ENCODE results near the gene NRXN3.

Gene NRXN3

DNA sequence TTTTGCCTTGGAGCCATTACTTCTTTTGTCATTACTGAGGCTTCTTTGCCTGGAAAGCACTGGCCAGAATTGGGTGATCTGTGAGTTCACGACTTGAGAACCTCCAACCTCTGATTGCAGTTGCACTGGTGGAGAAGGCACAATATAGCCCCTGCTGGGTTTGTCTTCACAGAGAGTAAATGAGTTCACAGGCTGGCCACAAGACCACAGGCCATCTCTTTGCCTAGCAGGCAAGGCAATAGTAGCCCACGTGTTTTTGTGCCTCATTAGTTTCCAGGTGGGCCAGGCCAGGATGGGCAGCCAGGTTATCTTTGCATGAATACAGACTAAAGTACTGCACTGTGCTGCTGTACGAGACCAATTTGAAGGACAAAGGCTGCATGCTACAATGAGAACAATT, 468.8 kb downstream of the NRXN3 start:
- no peak for DNase-seq (ENCODE audit: low read depth)

DNA sequence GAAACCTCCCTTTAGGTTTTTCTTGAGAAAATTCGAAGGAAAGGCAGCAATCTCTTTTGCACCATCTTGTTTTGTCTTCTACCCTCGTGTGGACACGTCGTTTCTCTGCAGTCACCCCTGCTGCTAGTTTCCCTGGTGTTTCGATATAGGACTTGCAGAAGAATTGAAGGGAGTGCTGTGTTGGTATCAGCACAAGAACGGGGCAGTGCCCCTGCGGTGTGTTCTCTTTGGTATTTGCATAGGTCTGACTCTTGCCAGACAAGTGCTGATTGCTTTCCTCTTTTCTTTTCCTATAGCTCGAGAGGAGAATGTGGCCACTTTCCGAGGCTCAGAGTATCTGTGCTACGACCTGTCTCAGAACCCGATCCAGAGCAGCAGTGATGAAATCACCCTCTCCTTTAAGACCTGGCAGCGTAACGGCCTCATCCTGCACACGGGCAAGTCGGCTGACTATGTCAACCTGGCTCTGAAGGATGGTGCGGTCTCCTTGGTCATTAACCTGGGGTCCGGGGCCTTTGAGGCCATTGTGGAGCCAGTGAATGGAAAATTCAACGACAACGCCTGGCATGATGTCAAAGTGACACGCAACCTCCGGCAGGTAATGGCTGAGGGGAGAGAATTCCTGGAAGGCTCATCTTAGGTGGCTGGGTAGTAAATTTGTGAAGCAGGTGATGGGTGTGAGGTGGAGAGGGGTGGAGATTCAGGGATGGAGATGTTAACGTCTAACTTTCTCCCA, 474.8 kb downstream of the NRXN3 start:
- DNase-seq (ENCODE audit: low read depth) = no peak

DNA sequence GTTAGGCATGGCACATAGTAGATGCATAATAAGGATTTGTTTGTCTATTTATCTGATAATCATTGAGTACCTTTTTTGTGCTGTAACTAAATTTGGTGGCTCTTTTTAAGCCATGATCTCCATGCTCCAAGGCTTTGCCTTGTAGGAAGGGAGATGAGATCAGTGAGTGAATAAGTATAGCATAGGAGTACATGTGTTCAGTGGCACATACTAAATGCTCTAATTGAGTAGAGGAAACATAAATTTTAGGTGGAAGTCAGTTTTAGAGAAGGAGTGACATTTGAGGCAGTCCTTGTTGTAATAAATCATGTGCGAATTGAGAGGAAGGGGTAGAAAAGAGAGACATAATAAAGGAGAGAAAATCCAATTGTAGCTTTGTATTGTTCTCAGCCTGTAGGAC, 482.6 kb downstream of the NRXN3 start:
- no peak for DNase-seq (ENCODE audit: low read depth)

DNA sequence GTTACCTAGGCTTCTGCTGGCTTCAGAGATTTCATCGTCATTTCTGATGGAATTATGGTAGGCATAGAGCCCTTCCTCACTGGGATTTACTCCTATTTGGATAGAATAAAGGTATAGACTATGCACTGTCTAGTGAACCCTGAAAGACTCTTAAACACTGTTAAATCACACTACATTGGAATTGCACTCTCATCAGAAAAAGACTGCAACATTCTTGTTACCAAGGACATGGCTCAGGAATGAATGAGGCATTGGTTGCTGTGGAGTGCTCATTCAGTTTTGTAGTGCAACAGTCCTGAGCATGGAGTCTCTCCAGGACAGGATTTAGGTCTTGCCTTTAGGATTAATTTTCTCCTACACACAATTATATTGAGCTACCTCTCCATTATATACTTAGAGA, 483.0 kb downstream of the NRXN3 start:
- DNase-seq (ENCODE audit: low read depth) = no peak

DNA sequence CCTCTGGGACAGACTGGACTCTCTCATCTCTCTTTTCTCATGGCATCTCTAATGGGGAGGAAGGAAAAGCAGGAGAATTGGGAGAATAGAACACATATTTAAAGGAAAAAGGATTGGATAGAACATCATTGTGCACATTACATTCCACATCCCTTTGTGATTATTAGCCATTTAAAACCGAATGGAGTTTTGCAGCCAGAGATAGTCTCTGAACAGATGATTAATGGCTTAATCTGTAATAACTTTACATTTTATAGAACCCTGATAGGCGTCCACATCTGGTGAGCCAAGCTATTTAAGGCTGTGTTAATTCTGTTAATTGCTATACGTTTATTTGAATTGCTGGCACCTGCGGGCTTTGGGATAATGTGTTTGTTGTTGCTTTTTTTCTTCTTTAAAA, 487.3 kb downstream of the NRXN3 start:
- DNase-seq (ENCODE audit: low read depth) = no peak

DNA sequence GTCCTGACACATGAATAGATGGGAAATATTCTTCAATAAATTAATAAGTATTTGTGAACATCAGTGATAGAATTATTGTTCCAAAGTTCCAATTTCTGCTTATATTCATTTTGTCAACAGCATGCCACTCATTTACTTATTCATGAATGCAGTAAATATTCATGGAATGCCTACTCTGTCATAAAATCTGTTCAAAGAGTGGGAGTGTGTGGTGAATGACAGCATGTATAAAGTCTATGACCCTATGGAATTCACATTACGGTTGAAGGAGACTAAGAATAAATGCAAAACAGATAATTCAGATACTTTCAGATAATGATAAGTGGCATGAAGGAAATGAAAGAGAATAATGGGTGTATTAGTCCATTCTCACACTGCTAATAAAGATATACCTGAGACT, 494.7 kb downstream of the NRXN3 start:
- no peak for DNase-seq (ENCODE audit: low read depth)

DNA sequence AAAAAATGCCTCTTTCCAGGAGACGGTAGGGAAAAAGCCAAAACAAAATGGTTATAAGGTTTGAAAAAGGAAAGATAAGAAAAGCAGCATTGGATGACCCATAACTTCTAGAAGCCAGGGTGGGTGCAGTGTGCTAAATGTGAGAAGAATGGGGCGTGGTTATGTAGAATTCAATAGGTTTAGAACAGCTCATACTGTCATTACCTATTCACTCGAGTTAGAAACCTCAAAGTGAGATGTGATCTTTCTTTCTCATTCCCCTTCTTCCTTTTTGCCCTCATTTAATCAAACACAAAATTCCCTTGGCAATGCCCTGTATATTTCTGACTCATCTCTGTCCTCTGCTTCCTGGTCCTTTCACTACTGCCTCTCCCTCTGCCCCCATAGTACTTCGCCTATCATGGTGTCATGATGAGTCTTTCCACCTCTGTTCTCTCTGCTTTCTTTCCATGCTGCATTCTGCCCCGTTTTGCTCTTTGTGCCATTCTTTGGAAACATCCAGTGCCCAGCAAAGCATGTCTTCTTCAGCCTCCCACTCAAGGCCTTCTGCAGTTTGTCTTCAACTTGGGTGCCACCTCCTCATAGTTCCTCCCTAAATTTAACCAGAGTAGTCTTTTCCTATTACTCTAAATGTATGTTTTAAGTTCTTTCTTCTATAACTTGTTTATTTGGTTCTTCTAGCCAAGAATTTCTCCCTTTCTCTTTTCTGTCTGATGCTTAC, 496.3 kb downstream of the NRXN3 start:
- no peak for DNase-seq (ENCODE audit: low read depth)

DNA sequence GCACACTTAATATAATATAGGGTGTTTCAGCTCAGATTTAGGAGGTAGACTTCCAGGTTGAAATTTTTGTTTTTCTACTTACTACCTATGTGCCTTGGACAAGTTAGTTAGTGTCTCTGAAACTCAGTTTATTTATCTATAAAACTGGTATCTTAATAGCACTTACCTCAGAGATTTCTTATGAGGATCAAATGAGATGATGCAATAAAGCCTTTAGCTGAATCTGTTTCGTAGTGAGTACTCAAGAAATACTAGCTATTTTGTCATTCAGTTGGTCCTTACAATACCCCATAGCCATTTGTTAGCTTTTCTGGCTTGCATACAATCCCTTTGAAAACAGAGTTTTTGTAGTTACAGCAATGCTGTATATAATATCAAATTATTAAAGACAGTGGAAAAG, 497.0 kb downstream of the NRXN3 start:
- DNase-seq (ENCODE audit: low read depth) = no peak

DNA sequence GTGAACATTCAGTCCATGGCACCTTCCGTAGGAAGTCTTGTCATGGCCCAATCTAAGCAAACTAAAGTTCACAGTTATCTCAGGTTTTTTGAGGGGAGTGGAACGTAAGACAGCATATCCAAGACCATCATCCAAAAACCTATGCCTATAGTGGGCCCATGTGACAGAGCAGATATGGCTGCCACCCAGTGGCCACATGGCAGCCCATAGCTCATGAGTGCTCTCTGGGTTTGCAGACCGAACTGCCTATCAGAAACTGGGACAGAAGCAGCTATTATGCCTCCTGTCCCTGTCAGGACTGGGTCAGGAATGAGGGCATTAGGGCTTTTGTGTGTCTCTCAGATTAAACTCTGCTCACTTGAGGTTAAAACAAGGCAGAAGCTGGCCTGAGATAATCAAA, 503.7 kb downstream of the NRXN3 start:
- DNase-seq (ENCODE audit: low read depth) = no peak

DNA sequence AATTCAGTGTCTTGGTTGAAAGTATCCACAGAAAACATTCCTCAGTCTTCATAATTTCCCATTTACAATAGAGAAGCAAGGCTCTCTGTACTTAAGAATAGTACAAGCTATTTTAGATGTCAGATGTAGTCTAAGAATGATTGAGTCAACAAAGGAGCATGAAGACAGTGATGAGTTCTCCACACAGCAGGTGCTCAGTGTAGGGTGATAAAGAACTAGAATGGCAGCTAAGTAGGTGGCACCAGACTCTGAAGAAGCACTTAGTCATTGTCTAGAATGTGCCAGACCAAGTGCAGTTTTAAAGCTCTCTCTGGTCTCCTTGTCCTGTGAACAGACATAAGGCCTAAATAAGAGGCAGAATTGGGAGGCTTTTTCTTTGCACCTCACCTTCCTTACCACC, 504.6 kb downstream of the NRXN3 start:
- DNase-seq (ENCODE audit: low read depth) = no peak

DNA sequence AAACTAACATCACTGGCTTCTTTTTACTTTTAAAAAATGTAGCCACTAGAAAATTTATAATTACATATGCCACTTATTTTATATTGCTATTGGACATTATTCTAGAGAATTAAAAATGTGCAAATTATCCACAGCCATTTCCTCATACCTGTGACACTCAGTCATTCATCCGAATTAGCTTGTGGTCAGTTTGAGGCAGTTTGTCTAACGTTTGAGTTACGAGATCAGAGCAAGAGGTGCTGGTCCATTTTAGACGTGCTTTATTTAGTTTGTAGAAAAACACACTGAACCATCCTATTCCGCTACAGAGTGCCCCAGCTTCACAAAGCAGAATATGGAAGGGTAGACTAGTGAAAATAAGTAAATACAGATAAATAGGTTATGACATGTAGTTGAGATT, 513.0 kb downstream of the NRXN3 start:
- no peak for DNase-seq (ENCODE audit: low read depth)

DNA sequence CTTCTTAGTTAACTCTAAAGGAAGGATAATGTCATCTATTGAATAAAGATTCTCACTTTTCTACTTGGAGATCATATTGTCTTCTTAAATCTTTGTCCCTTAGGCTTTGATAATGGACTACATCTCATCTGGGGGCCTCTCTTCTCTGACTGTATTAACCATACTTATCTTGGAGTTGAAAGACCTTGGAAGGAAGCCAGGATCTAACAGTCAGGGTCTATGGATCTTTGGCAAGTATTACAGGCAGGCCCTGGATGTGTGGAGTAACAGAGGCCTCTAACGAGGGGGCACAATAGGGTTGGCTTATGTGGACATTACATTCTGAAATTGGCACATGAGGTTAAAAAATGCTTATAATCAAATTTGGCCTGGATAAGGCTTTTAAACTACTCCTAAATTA, 513.8 kb downstream of the NRXN3 start:
- no peak for DNase-seq (ENCODE audit: low read depth)

DNA sequence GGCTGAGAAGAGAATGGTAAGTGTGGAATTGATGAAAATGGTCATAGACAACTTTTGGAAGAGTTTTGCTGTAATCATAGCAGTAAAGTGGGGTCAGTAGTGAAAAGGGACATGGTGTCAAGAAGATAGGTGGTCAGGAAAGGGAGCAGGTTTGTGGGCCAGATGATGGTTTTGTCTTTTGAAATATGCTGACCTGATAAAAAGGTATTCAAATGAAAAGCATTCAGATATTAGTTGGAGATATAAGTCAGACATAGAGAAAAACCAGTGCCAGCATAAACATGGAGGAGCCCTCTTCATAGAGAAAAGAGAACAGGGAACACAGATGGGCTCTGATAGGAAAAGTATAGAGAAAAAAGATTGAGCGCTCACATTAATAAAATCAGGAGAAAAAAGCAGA, 518.3 kb downstream of the NRXN3 start:
- no peak for DNase-seq (ENCODE audit: low read depth)

DNA sequence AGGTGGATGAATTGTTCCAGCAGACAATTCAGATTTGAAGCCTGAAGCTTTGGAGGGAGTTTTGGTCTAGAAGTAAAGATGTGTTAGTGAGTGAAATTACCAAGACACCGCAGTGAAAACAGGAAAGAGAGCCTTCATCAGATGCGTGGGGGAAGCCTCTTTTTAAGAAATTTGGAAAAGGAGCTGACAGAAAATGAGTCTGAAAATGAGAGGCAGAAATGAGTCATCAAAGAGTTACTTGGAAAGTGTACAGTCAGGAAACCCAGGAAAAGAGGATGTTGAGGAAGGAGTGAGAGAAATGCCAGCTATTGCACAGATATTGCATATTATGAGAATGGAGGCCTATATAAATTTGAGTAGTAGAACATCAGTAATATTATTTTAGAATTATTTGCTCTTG, 520.7 kb downstream of the NRXN3 start:
- no peak for DNase-seq (ENCODE audit: low read depth)

DNA sequence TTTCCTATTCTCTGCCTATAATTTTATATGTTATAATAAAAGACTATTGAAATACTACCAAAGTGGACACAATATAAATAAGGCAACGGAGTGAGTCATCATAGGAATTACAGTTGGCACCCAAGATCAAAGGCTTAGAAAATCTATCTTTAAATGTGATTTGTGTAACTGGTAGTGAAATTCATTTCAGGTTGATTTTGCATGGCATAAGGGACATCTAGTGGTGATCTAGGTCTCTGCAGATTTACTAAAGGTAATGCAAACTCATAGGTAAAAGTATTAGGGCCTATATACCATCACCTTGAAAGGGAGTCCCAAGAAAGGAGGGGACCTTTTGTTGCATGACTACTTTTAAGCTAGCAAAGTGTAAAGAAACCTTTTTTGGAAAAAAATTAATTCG, 527.2 kb downstream of the NRXN3 start:
- DNase-seq (ENCODE audit: low read depth) = peak; percentile 21

DNA sequence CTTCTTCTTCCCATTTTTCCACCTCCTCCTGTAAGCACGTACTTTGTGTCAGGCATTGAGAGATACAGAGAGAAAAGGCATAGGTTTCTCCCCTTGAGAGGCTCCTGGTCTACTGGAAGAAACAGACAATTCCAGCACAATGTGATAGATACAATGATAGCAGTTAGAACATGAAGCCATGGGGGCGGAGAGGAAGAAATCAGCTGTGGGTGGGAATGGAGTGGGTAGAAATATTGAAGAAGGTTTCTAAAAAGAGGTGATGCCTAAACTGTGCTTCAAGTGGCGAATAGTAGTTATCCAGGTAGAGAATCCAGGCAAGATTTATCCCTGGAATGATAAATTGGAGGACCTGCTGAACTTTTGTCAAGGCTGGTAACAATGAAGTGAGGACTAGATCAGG, 528.8 kb downstream of the NRXN3 start:
- no peak for DNase-seq (ENCODE audit: low read depth)

DNA sequence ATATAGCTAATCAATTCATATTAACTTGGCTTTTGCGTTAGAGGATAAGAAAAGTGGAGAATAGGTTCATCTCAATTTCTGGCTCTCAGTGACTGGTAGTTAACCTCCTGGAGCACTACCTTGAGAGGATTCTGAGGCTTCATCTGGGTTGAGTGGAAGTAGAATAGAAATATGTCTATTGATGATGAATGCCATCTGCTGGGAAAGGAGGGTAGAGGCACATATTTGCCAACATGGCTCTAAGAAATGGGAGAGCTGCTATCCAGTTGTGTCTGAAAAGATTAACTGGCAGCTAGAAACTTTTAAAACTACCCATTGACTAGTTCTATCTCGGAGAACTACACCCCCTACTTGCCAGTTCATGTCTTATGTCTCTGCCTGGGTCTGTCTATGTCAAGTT, 530.1 kb downstream of the NRXN3 start:
- DNase-seq (ENCODE audit: low read depth) = no peak

DNA sequence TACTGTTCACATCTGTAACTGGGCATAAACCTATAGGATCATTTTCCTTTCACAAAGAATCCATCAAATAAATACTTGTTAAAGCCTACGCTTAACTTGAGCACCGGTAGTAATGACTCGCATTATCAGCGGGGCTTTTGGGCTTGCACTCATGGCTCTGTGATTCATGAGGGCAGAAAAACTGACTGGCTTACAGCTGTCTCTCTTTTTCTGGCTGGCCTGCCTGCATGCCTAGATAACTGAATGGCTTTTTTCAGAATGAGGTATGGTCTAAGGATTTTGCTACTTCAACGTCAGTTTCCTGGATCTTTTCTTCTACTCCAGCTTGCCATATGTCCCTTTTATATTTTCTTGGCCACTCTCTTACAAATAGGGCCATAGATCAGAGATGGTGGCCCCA, 531.1 kb downstream of the NRXN3 start:
- peak; percentile 10 for DNase-seq (ENCODE audit: low read depth)

DNA sequence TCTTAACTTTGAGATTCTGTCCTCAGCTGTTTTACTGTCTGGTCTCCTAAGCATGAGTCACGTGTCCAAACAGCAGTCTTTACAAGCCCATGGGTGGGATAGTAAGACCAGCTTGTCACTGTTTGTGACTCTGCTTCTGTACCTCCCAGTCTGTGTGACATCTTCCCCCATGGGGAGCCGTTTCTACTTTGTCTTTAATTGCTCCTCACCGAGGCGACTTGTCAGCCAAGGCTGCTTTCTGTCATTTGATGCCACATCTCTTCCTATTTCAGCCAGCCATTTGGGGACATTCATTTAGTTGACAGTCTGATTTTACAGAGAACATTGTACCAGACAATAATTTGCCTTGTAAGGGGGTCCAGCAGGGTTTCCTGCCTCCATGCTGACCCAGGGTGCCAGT, 534.8 kb downstream of the NRXN3 start:
- no peak for DNase-seq (ENCODE audit: low read depth)

DNA sequence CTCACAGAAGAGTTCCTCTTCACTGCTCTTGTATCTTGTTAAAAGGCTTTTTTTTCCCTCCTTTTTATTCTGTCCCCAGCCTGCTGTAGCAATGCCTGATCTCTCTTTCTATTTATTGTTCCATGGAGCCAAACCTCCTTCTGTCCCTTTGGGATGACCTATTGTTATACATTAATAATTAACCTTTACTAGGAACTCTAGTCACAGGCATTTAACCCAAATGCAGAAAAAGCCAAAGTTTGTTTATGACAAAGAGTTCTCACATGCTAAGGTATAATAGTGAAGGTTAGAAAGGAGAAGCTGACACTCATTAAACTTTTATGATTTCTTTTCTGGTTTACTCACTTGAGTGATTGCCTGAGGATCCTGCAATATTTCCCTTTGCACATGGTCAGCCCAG, 535.8 kb downstream of the NRXN3 start:
- no peak for DNase-seq (ENCODE audit: low read depth)

DNA sequence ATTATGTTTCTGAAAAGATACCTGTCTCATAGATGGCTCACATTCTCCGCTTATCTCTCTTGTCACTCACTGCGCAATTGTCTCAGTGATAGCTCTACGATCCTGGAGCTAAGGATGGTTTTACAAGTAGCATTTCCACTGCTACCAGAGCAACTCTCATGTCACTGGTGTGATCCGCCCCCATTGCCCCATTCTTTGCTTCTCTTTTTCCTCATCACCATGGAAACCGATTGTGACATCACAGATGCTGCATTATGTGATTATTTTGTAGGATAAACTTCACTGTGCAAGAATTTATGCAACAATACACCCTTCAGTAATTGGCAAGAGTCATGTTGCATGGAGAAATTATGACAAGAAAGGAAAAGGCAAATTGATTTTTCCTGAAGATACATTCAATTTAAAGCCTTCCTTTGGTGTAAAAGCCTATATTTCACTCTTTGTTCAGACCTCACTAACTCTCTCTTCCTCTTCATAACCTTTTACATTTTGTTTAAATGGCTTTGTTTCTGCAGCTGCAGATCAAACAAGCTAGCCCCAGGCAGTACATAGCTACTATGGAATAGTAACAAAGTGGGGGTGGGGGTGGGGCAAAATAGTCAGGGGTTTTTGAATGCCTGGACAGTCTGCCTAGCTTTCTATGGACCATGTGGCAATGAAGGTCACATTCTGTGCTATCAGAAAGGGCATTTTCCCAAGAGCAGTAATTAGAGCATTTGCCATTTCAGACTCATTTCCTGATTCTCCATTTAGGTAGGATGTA, 539.8 kb downstream of the NRXN3 start:
- DNase-seq (ENCODE audit: low read depth) = no peak

DNA sequence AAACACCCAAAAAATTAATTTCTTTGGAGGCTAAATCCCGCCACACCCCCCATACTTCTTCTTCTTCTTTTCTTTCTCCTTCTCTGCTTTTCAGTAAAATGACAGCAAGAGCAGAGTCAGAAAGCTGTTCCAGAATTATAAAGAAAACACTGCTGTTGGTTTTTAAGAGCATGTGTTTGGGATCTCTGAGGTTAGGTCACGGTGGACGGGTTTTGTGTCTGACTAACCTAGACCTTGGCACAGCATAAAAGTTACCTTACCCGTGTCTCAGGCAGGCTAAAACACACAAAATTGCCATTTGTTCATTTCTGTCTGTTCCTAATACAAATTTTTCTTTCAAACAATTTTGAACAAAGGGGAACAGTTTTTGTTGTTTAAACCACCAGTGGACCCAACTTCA, 540.8 kb downstream of the NRXN3 start:
- no peak for DNase-seq (ENCODE audit: low read depth)

DNA sequence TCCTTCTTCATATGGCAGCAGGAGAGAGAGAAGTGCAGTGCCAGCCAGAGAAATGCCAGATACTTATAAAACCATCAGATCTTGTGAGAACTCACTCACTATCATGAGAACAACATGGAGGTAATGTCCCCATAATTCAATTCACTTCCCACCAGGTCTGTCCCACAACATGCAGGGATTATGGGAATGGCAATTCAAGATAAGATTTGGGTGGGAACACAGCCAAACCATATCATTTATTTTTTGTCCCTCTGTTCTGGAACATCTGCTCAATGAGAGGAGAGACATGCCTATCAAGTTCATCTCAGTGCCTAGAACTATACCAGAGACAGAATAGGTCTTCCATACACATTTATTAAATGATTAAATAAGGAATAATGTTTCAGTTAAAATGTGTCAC, 543.5 kb downstream of the NRXN3 start:
- no peak for DNase-seq (ENCODE audit: low read depth)
